CD4-positive, alpha-beta T cell treated with Interleukin-21 for 1 hour (primary cell): ENCODE results near the gene PIGS.

Source experiments
- DNase-seq: peaks from one replicate; pipeline ENCODE4 v3.0.0-alpha.2; 2020

PIGS gene

GRCh38 chr17:28505986-28506665, 65.2 kb downstream of the PIGS start, which contains the start of gene FOXN1:
Gene FOXN1, plus strand, starts transcription at chr17:28506348. Its CDS starts 17,622 bp downstream, at chr17:28523970.
- DNase-seq, result no peak

- no peak for DNase-seq
Measured at GRCh38 chr17:28503420-28503819, 67.9 kb downstream of the PIGS start.
